SU-DHL-6 (cell line): ENCODE measurements around the gene KIF13A.

Experiments
- EZH2phosphoT487 ChIP-seq: fragments of 200-600 bp; sonication (generic), shearing (Covaris generic); conservative IDR thresholded peaks from 2 replicates; pipeline ENCODE4 v1.6.1; 2018; ENCODE audit warnings: mild to moderate bottlenecking, antibody characterized with exemption, low read length, moderate library complexity, mixed read lengths
- TF ChIP-seq, protein P1 (sequence below): fragments of 200-600 bp; sonication (generic); IDR thresholded peaks from one replicate; pipeline ENCODE4 v1.5.1; 2017; ENCODE audit warnings: antibody characterized with exemption, mild to moderate bottlenecking, low read length, moderate library complexity; ENCODE audit not compliant: insufficient read depth, poor library complexity, severe bottlenecking

DNA sequence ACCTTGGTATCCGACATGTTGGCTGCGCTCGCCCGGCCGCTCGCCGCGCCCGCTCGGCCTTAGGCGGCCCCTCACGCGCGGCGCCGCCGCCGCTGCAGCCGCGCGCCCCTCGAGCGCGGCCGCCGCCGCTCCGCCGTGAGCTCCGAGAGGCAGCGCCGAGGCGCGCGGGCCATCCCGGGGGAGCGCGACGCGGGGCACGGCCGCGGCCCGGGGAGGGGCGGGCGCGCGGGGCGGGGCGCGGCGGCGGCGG lies at the start of gene KIF13A:
- TF ChIP-seq, protein P1, sequence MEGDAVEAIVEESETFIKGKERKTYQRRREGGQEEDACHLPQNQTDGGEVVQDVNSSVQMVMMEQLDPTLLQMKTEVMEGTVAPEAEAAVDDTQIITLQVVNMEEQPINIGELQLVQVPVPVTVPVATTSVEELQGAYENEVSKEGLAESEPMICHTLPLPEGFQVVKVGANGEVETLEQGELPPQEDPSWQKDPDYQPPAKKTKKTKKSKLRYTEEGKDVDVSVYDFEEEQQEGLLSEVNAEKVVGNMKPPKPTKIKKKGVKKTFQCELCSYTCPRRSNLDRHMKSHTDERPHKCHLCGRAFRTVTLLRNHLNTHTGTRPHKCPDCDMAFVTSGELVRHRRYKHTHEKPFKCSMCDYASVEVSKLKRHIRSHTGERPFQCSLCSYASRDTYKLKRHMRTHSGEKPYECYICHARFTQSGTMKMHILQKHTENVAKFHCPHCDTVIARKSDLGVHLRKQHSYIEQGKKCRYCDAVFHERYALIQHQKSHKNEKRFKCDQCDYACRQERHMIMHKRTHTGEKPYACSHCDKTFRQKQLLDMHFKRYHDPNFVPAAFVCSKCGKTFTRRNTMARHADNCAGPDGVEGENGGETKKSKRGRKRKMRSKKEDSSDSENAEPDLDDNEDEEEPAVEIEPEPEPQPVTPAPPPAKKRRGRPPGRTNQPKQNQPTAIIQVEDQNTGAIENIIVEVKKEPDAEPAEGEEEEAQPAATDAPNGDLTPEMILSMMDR, result no peak
- no peak for TF ChIP-seq EZH2phosphoT487
